Neural progenitor cell (in vitro differentiated cells): Measurements from ENCODE around the gene EOLA1.

Experiments
- CTCF ChIP-seq: fragments of 200-600 bp; sonication (generic); IDR thresholded peaks from 2 replicates; pipeline ENCODE4 v1.5.1; 2017; ENCODE audit warnings: antibody characterized with exemption, mild to moderate bottlenecking
- EZH2 ChIP-seq: fragments of 200-600 bp; sonication (generic); IDR thresholded peaks from 2 replicates; pipeline ENCODE4 v1.6.1; 2017; ENCODE audit warnings: antibody characterized with exemption, mild to moderate bottlenecking, moderate library complexity

GRCh38 chrX:149508467-149508866 is 32.3 kb upstream of the EOLA1 start:
- TF ChIP-seq EZH2 (no peak), CTCF (no peak)
